Measurements from ENCODE around the gene TTYH3.

The TTYH3 gene

GRCh38 chr7:2645274-2645868 lies 13.6 kb downstream of the TTYH3 start:
- Histone ChIP-seq H3K4me1 (peaks cover 0 to 33% (median 24%) of the 10 kb centered on the region in 4 donors), H3K36me3 (peaks cover 0 to 40% (median 22%) of the 10 kb centered on the region in 3 donors), H3K9me3 (no peaks in the 10 kb centered on the region), H3K4me3 (no peak overlapping the region), H3K27me3 (no peaks in the 10 kb centered on the region), H3K27ac (no peak overlapping the region)
- intact Hi-C loops (cut with DNase I; ENCODE audit: low total_unique reads), result loop anchor here (5.0 kb wide), 1 partner anchor 48 kb away; no protein-coding TSS in a partner anchor
- no peak for DNase-seq
- TF ChIP-seq, protein P1, sequence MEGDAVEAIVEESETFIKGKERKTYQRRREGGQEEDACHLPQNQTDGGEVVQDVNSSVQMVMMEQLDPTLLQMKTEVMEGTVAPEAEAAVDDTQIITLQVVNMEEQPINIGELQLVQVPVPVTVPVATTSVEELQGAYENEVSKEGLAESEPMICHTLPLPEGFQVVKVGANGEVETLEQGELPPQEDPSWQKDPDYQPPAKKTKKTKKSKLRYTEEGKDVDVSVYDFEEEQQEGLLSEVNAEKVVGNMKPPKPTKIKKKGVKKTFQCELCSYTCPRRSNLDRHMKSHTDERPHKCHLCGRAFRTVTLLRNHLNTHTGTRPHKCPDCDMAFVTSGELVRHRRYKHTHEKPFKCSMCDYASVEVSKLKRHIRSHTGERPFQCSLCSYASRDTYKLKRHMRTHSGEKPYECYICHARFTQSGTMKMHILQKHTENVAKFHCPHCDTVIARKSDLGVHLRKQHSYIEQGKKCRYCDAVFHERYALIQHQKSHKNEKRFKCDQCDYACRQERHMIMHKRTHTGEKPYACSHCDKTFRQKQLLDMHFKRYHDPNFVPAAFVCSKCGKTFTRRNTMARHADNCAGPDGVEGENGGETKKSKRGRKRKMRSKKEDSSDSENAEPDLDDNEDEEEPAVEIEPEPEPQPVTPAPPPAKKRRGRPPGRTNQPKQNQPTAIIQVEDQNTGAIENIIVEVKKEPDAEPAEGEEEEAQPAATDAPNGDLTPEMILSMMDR (IDR thresholded peaks at IDR 0.05), result no peak

- Histone ChIP-seq H3K4me3 (no peak overlapping the region), H3K36me3 (peaks cover 0 to 50% (median 23%) of the 10 kb centered on the region in 3 donors), H3K4me1 (peaks cover 0 to 24% (median 14%) of the 10 kb centered on the region in 4 donors), H3K9me3 (no peaks in the 10 kb centered on the region), H3K27me3 (no peaks in the 10 kb centered on the region), H3K27ac (no peak overlapping the region)
- no peak for DNase-seq
- TF ChIP-seq, protein P1 (IDR thresholded peaks at IDR 0.05), result no peak
- intact Hi-C loops (cut with DNase I; ENCODE audit: low total_unique reads), result loop anchor here (5.0 kb wide), 1 partner anchor 49 kb away; no protein-coding TSS in a partner anchor
Measured at GRCh38 chr7:2646336-2646679, 14.5 kb downstream of the TTYH3 start.

GRCh38 chr7:2646680-2647571 lies 15.1 kb downstream of the TTYH3 start:
- Histone ChIP-seq H3K4me1 (peaks cover 0 to 18% (median 8%) of the 10 kb centered on the region in 4 donors), H3K9me3 (no peaks in the 10 kb centered on the region), H3K36me3 (peaks cover 0 to 56% (median 27%) of the 10 kb centered on the region in 3 donors), H3K27ac (no peak overlapping the region), H3K27me3 (no peaks in the 10 kb centered on the region), H3K4me3 (no peak overlapping the region)
- intact Hi-C loops (cut with DNase I; ENCODE audit: low total_unique reads), result loop anchor here (5.0 kb wide), 1 partner anchor 50 kb away; no protein-coding TSS in a partner anchor
- DNase-seq, result no peak
- TF ChIP-seq, protein P1 (IDR thresholded peaks at IDR 0.05), result no peak

DNA sequence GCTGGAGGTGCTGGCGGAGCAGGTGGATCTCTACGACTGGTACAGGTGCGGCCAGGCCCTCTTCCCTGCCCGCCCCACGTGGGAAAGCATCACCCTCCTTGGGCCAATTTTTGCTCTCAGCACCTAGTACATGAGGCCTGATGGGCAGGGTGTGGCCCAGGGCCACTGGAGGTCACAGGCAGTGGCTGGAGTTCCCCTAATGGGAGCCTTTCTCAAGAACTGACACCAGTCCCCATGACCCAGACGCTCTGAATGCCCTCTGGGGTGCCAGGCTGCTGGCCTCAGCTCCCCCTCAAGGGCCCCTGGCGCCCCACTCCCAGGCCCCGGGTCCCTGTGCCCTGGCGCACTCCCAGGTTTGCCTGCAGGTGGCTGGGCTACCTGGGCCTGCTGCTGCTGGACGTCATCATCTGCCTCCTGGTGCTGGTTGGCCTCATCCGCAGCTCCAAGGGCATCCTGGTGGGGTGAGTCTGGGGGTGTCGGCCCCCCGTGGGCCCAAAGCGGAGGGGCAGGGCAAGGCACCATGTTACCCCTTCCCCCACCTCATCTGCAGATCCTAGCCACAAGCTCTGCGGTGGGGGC lies 15.9 kb downstream of the TTYH3 start:
- H3K36me3 ChIP-seq, result peaks cover 0 to 63% (median 27%) of the 10 kb centered on the region in 3 donors
- no peak overlapping the region for H3K27ac ChIP-seq
- H3K4me3 ChIP-seq, result no peak overlapping the region
- no peak for DNase-seq
- H3K4me1 ChIP-seq, result peaks cover 0 to 12% (median 5%) of the 10 kb centered on the region in 4 donors
- H3K9me3 ChIP-seq, result no peaks in the 10 kb centered on the region
- TF ChIP-seq, protein P1 (IDR thresholded peaks at IDR 0.05), result no peak
- intact Hi-C loops (cut with DNase I; ENCODE audit: low total_unique reads), result loop anchor here (5.0 kb wide), 1 partner anchor 50 kb away; no protein-coding TSS in a partner anchor
- H3K27me3 ChIP-seq, result no peaks in the 10 kb centered on the region

GRCh38 chr7:2649139-2649838 lies 17.5 kb downstream of the TTYH3 start:
- no peak overlapping the region for H3K4me3 ChIP-seq
- peaks cover 0 to 7% (median 4%) of the 10 kb centered on the region in 4 donors for H3K4me1 ChIP-seq
- intact Hi-C loops (cut with DNase I; ENCODE audit: low total_unique reads), result loop anchor here (5.0 kb wide), 1 partner anchor 52 kb away; no protein-coding TSS in a partner anchor
- DNase-seq, result no peak
- H3K27ac ChIP-seq, result no peak overlapping the region
- H3K9me3 ChIP-seq, result no peaks in the 10 kb centered on the region
- no peaks in the 10 kb centered on the region for H3K27me3 ChIP-seq
- TF ChIP-seq, protein P1 (IDR thresholded peaks at IDR 0.05), result no peak
- peaks cover 0 to 75% (median 27%) of the 10 kb centered on the region in 3 donors for H3K36me3 ChIP-seq
